OCI-LY3 (cell line): ENCODE measurements around the gene VGLL2.

Source experiments
- EZH2phosphoT487 ChIP-seq: fragments of 200-600 bp; shearing (Covaris generic); IDR thresholded peaks from 2 replicates; pipeline ENCODE4 v1.6.1; 2018; ENCODE audit warnings: antibody characterized with exemption, mixed run types, low read depth
- TF ChIP-seq, protein P1 (sequence below): fragments of 200-600, 300-600 bp; sonication (generic); IDR thresholded peaks from 2 replicates; pipeline ENCODE4 v1.5.1; 2014; ENCODE audit warnings: antibody characterized with exemption, low read length, low read depth

- TF ChIP-seq, protein P1, sequence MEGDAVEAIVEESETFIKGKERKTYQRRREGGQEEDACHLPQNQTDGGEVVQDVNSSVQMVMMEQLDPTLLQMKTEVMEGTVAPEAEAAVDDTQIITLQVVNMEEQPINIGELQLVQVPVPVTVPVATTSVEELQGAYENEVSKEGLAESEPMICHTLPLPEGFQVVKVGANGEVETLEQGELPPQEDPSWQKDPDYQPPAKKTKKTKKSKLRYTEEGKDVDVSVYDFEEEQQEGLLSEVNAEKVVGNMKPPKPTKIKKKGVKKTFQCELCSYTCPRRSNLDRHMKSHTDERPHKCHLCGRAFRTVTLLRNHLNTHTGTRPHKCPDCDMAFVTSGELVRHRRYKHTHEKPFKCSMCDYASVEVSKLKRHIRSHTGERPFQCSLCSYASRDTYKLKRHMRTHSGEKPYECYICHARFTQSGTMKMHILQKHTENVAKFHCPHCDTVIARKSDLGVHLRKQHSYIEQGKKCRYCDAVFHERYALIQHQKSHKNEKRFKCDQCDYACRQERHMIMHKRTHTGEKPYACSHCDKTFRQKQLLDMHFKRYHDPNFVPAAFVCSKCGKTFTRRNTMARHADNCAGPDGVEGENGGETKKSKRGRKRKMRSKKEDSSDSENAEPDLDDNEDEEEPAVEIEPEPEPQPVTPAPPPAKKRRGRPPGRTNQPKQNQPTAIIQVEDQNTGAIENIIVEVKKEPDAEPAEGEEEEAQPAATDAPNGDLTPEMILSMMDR, result no peak
- TF ChIP-seq EZH2phosphoT487, result no peak
These were observed 38.0 kb downstream of the VGLL2 start for GRCh38 chr6:117303323-117303722.
